ENCODE measurements around the gene PROM1. TPM values are rescaled to one million over a fixed set of nuclear protein-coding genes. Genes with fewer than 3 reads are reported as not detected.
A peak's percentile ranks its signal among the peaks of the same experiment; 100 is the strongest.

Gene PROM1, protein sequence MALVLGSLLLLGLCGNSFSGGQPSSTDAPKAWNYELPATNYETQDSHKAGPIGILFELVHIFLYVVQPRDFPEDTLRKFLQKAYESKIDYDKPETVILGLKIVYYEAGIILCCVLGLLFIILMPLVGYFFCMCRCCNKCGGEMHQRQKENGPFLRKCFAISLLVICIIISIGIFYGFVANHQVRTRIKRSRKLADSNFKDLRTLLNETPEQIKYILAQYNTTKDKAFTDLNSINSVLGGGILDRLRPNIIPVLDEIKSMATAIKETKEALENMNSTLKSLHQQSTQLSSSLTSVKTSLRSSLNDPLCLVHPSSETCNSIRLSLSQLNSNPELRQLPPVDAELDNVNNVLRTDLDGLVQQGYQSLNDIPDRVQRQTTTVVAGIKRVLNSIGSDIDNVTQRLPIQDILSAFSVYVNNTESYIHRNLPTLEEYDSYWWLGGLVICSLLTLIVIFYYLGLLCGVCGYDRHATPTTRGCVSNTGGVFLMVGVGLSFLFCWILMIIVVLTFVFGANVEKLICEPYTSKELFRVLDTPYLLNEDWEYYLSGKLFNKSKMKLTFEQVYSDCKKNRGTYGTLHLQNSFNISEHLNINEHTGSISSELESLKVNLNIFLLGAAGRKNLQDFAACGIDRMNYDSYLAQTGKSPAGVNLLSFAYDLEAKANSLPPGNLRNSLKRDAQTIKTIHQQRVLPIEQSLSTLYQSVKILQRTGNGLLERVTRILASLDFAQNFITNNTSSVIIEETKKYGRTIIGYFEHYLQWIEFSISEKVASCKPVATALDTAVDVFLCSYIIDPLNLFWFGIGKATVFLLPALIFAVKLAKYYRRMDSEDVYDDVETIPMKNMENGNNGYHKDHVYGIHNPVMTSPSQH
- total RNA-seq (2021; fragmentation: NEBNext Ultra II Directional; extraction: Animal tissue kit (Norgen Biotek cat#: 25700)) (59.7 and 65.4 TPM in 2 replicates), polyA plus RNA-seq (2011; rRNA removed) (23.2 and 36.0 TPM in 2 replicates), polyA minus RNA-seq (2011; rRNA and poly(A)+ RNA removed) (108 and 183 TPM in 2 replicates)
- 32.2 TPM for polyA plus RNA-seq (2011; cell fraction: cytosol; rRNA removed)
- 47.8 TPM for polyA plus RNA-seq (2011; cell fraction: nucleus; rRNA removed)
- polyA plus RNA-seq (2012, experiment 1 of 2), result 40.2 to 83.8 TPM (median 52.7 TPM) in 4 replicates
- 4.4 TPM for polyA plus RNA-seq (2012, experiment 2 of 2)
- 88.1 TPM for polyA plus RNA-seq (2013, experiment 1 of 2)
- polyA plus RNA-seq (2013, experiment 2 of 2), result 87.0 TPM
- 50.2 TPM for polyA minus RNA-seq (2011; cell fraction: cytosol; rRNA and poly(A)+ RNA removed)
- 68.7 TPM for polyA minus RNA-seq (2011; cell fraction: nucleus; rRNA and poly(A)+ RNA removed)
- long read RNA-seq, experiment 1, partial matches to known transcripts, result 12 of 38 reads
- long read RNA-seq, experiment 1, other reads (novel, unspliced or antisense), result 26 of 38 reads
- long read RNA-seq, experiment 2, full-length matches to known transcripts, result 2 of 9 reads
- long read RNA-seq, experiment 2, partial matches to known transcripts, result 4 of 9 reads
- long read RNA-seq, experiment 2, other reads (novel, unspliced or antisense), result 3 of 9 reads

DNA sequence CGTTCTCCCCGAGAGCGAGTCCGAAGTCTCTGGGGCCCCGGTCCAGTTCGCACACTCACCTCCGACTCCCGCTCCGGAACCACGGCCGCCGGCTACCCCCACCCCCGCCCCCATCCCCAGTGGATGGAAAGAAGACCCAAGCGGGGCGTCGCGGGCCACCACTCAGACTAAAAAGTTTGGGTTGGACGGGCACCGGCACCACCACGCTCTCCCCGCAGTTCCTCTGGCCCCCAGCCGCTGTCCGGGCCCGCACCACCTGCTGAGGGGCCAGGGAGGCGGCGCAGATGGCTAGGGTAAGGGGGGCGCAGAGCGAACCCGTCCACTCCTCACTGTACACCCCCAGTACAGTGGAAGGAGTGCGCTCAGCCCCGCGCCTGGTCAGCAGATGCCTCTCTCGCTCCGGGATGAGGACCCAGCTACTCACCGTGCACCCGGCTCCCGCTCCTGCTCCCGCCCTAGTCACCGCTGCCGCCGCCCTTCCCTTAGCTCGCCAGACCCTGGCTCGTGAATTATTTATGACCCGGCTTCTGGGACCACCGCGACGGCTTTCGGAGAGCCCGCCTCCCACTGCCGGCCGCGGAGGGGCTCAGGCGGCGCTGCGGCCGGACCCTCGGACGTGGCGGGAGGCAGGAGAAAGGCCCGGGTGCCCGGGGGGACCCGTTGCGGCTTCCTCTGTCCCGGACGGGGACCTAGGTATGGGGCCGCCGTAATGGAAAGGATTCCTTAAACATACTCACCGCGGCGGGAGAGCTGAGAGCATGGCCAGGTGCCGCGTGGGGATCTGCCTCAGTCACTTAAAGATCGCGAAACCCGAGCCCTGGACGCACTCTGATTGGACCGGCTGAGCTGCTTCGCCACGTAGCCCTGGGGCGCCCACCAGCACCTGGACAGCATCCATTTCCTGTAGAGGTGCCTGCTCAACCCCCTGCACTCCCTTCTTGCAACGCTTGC lies at the start of gene PROM1:
Gene PROM1 (minus strand): TSS at position 783 of the 951 bp plus-strand sequence. CDS start 8,117 bp downstream, outside the sequence.
- FAIRE-seq, result no peak
- peaks cover 0 to 1% (median under 1%) of the 10 kb centered on the region in 4 experiments; a peak in 3 of 8 replicates for H3K36me3 ChIP-seq (ENCODE audit: control insufficient read depth in 2 of 4, insufficient read depth in 4 of 4, low read length in 3 of 4)
- H4K20me1 ChIP-seq (replicated peaks in 1 of 2; ENCODE audit: control insufficient read depth in 1 of 2, insufficient read depth in 2 of 2, low read length in 2 of 2), result peaks cover 0 to 2% of the 10 kb centered on the region in 2 experiments
- peak within 1 kb of the TSS; percentile 83 for H3K56ac ChIP-seq (replicated peaks; ENCODE audit: insufficient read length, low read depth, low read length)
- POLR2A ChIA-PET (ENCODE audit: partially characterized antibody), result interaction anchor here (0.5 to 7.6 kb wide), 32 partner anchors 8 to 178 kb away, joined by 3 to 87 read pairs (median 4); no protein-coding TSS in a partner anchor
- peak within 1 kb of the TSS; percentile 98 for H4K8ac ChIP-seq (ENCODE audit: extremely low read depth, insufficient read depth, low read length)
- peak within 1 kb of the TSS; percentile 69 for H4K5ac ChIP-seq (ENCODE audit: insufficient read length, low read depth, low read length)
- peaks cover 0 to 9% (median 4%) of the 10 kb centered on the region in 4 experiments; a peak in 5 of 7 replicates for H3K27me3 ChIP-seq (replicated peaks in 1 of 4; ENCODE audit: control insufficient read depth in 3 of 4, extremely low read depth in 1 of 4, insufficient read depth in 3 of 4, low read length in 3 of 4)
- H3K23ac ChIP-seq (ENCODE audit: insufficient read length), result no peak within 1 kb of the TSS
- H3K79me2 ChIP-seq (ENCODE audit: control insufficient read depth in 1 of 2, insufficient read depth in 2 of 2, low read length in 2 of 2), result peaks cover 0 to 26% of the 10 kb centered on the region in 2 experiments; a peak in 3 of 4 replicates
- H2BK5ac ChIP-seq (ENCODE audit: low read depth, low read length), result peak within 1 kb of the TSS; percentile 71; the same call in 1 of the 2 replicates
- no peaks in the 10 kb centered on the region for H3K9me3 ChIP-seq (ENCODE audit: insufficient read depth in 2 of 2, low read depth in 1 of 2, low read length in 1 of 2)
- H3K4me3 ChIP-seq (ENCODE audit: extremely low read depth in 1 of 4, insufficient read depth in 2 of 4, low read depth in 3 of 4, low read length in 4 of 4), result peak within 1 kb of the TSS; percentile 62 to 94 (median 81)
- peak in 1 of 2 experiments; percentile 76 for DNase-seq (ENCODE audit: low read depth in 1 of 2, low spot score in 2 of 2)
- 2% methylated on average over 62 of the region's 81 CpGs; no CpG with 5 or more reads in 1 of the 2 experiments for WGBS, 2 experiments (ENCODE audit: extremely low coverage in 1 of 2, insufficient coverage in 1 of 2, insufficient read length in 1 of 2, insufficient replicate concordance in 2 of 2, low coverage in 1 of 2, low lambda C conversion rate in 2 of 2, missing lambda C conversion rate in 1 of 2)
- H2BK15ac ChIP-seq (ENCODE audit: low read length), result peak within 1 kb of the TSS; percentile 99; the same call in 1 of the 2 replicates
- peaks cover 8% of the 10 kb centered on the region; the same call in 1 of the 2 replicates for H3K23me2 ChIP-seq (ENCODE audit: low read depth, low read length)
- CTCF ChIA-PET (ENCODE audit: partially characterized antibody), result interaction anchor here (1.0 to 3.6 kb wide), 6 partner anchors 24 to 181 kb away, joined by 3 to 15 read pairs (median 4); no protein-coding TSS in a partner anchor
- 0 out of 2 replicates have a peak within 1 kb of the TSS, but pooled peaks have one; percentile 48 for H2BK20ac ChIP-seq (ENCODE audit: low read length)
- peak within 1 kb of the TSS; percentile 85 for H2BK12ac ChIP-seq (ENCODE audit: low read depth, low read length)
- H3K4ac ChIP-seq (replicated peaks; ENCODE audit: insufficient read length, low read depth, low read length), result peak within 1 kb of the TSS; percentile 100
- H2BK120ac ChIP-seq (replicated peaks; ENCODE audit: low read depth, low read length), result peak within 1 kb of the TSS; percentile 77
- H2AK5ac ChIP-seq (ENCODE audit: low read depth, low read length), result 0 out of 2 replicates have a peak within 1 kb of the TSS, but pooled peaks have one; percentile 45
- peak within 1 kb of the TSS; percentile 77 to 91 (median 84) for H3K9ac ChIP-seq (replicated peaks in 1 of 4; ENCODE audit: extremely low read depth in 1 of 4, low read depth in 3 of 4, low read length in 3 of 4)
- peak within 1 kb of the TSS; percentile 51; the same call in 1 of the 2 replicates for H2AFZ ChIP-seq (ENCODE audit: low read length)
- no peak within 1 kb of the TSS for H3K14ac ChIP-seq (ENCODE audit: insufficient read length)
- H3K18ac ChIP-seq (ENCODE audit: extremely low read depth, low read length), result peak within 1 kb of the TSS; percentile 98
- H3K79me1 ChIP-seq (ENCODE audit: low read depth, low read length), result peaks cover 4% of the 10 kb centered on the region; the same call in 1 of the 2 replicates
- peak within 1 kb of the TSS; percentile 98 for H3K4me2 ChIP-seq (ENCODE audit: insufficient read depth in 1 of 2, low read depth in 2 of 2, low read length in 2 of 2)
- H3K27ac ChIP-seq (ENCODE audit: low read depth, low read length), result peak within 1 kb of the TSS; percentile 48; the same call in 1 of the 2 replicates
- peaks cover 0 to 6% (median 4%) of the 10 kb centered on the region in 4 experiments; a peak in 3 of 7 replicates for H3K4me1 ChIP-seq (replicated peaks in 1 of 4; ENCODE audit: control insufficient read depth in 3 of 4, insufficient read depth in 4 of 4, low read length in 3 of 4)
- H4K91ac ChIP-seq (replicated peaks; ENCODE audit: insufficient read length, low read length), result peak within 1 kb of the TSS; percentile 98
- TF ChIP-seq YY1 (IDR thresholded peaks at IDR 0.05; ENCODE audit: low read depth, low read length) (peak; percentile 31; the same call in 1 of the 2 replicates), KDM4A (IDR thresholded peaks at IDR 0.05; ENCODE audit: low read depth, low read length, severe bottlenecking) (peak; percentile 68)

All from H1 (cell line).